HG02798 (cell line): Measurements from ENCODE around the gene KCNMA1.

ENCODE experiments used
- ATAC-seq: cut with Tn5 transposase; IDR thresholded peaks from one replicate; pipeline ENCODE4 v1.9.1; 2021; ENCODE audit warnings: mild to moderate bottlenecking; ENCODE audit not compliant: unreplicated experiment, poor library complexity

The KCNMA1 gene

GRCh38 chr10:77518241-77518909 lies 119.2 kb downstream of the KCNMA1 start:
- ATAC-seq = no peak

GRCh38 chr10:77516575-77516974 lies 121.0 kb downstream of the KCNMA1 start:
- ATAC-seq = no peak

DNA sequence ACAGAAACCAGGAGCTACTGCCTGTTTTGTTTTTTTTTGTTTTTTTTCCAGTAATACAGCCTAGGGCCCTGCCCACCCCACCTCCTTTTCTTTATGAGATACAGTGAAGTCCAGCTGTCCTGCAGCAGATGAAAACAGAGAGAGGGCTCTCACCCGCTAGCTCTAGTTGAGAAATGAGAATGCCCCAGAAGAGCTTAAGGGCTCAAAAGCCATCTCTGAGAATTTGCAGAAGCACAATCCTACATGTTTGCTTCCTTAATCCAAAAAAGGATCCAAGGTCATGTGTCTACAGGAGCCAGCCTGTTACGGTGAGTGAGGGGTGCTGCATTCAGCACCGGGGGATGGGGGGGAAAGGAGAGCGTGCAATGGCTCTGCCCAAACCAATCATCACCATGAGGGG lies 122.7 kb downstream of the KCNMA1 start:
- no peak for ATAC-seq

- ATAC-seq = no peak
Observed at GRCh38 chr10:77513781-77514331, 123.8 kb downstream of the KCNMA1 start.

- ATAC-seq = no peak
Observed at GRCh38 chr10:77513220-77513619, 124.4 kb downstream of the KCNMA1 start.

GRCh38 chr10:77512219-77512578 lies 125.4 kb downstream of the KCNMA1 start:
- no peak for ATAC-seq

GRCh38 chr10:77511498-77512218 lies 126.0 kb downstream of the KCNMA1 start:
- no peak for ATAC-seq

GRCh38 chr10:77510695-77511094 lies 126.9 kb downstream of the KCNMA1 start:
- no peak for ATAC-seq

- ATAC-seq = no peak
Observed at GRCh38 chr10:77510294-77510693, 127.3 kb downstream of the KCNMA1 start.

- no peak for ATAC-seq
Observed at GRCh38 chr10:77509391-77509790, 128.2 kb downstream of the KCNMA1 start.

DNA sequence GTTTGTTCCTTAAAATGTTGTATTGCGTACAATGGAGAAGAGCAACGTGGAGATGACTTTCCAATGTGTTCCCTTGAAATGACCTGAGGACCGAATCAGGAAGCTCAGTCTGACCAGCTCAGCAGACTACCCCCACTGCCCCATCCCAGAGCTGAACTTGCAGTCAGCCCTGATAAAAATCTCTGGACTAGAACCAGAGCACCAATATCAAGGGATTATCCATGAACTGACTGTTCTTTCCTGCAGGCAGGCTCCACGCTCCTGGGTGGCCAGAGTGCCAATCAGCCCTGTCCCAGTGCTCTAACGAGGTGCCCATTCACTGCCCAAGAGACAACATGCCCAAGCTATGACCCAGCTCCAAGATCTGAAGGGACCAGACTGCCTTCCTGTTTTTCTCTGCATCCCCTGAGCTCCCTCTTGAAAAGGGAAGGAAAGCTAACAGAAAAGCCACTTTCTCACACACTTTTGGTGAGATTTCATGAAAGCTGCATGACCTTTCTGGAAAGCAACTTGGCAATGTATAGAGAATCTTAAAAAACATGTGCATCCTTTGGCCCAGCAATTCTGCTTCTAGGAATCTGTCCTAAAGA lies 130.2 kb downstream of the KCNMA1 start:
- ATAC-seq = no peak

GRCh38 chr10:77506517-77507200 lies 130.9 kb downstream of the KCNMA1 start:
- ATAC-seq = no peak

DNA sequence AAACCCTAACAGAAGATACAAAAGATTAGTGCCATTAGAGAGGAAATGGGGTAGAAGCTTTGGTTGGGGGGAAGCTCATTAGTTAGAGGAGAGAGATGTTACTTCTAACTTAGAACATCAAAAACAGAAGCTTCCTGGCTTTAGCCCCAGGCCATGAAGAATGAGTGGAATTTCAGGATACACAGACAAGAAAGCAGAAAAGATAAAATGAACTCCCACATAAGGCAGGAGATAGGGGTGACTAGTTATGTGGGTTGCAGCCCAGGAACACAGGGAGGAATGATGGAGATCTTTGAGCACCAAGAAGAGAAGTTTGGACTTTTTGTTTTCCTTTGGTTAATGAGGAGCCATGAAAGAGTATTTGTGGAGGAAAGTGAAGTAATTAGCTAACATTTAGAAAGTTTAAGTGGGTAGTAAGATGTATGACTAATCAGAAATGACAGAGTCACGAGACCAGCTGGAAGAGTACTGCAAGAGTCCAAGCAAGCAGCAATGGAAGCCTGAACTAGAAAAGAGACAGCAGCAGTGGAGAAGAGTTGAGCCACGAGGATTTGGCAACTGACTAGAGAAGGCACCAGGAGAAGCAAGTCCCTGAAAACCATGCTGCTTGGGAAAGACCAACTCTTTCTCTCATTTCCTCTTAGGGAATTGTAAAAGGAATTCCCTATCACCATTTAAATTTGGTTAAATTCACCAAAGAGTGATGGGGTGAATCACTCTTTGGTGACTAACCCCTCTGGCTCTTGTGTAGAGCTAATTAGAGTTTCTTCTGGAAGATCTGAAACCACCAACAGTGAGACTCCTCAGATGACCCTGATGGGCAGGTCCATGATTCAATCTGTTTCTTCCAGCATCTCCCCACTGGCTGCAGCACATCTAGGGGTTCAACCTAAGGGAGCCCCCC lies 131.9 kb downstream of the KCNMA1 start:
- no peak for ATAC-seq

- ATAC-seq = no peak
Observed at GRCh38 chr10:77504873-77505257, 132.7 kb downstream of the KCNMA1 start.

DNA sequence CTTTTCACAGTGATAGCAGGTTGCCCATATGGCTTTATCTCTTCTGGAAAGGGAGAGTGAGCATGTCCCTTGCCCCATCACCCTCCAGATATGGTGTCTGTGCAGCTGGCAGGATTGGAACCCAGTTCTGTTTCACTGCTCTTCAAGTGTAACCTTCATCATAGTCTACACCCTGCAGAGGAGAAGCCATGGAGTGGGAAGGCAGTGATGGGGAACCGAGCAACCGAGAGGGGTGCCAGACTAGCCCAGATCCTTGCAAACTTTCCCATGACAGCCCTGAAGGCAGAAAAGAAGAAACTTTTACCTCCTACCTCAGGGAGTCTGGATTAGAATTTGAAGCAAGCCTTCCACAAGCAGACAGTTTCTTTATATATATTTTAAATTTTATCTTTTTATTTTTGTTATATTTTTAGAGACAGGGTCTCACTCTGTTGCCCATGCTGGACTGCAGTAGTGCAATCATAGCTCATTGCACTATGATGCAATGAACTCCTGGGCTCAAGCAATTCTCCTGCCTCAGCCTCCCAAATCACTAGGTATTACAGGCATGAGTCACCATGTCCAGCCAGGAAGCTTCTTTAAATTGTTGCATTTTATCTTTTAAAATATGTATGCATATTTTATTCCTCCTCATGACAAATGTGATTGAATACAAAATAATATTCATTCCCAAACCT lies 133.3 kb downstream of the KCNMA1 start:
- ATAC-seq = no peak

DNA sequence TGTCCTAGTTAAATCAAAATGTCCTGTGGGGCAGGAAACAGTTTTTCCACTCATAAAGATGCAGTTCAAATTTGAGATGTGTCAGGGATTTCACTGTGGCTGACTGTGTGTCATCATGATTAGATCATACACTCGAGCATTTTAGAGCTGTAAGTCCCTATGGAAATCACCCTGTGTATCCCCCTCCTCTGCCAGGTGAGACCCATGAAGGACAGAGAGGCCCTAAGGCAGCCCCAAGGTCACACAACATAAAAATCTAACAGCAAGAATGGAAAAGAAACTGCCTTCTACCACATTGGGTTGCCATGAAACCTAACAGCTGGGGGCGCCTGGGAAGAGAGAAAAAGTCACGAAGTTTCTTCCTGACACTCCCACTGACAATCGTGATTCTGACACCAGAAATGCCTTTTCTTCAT lies 135.8 kb downstream of the KCNMA1 start:
- ATAC-seq = no peak

GRCh38 chr10:77501152-77501845 lies 136.3 kb downstream of the KCNMA1 start:
- ATAC-seq = no peak

- peak; percentile 67 for ATAC-seq
Observed at GRCh38 chr10:77500754-77501151, 136.9 kb downstream of the KCNMA1 start.

DNA sequence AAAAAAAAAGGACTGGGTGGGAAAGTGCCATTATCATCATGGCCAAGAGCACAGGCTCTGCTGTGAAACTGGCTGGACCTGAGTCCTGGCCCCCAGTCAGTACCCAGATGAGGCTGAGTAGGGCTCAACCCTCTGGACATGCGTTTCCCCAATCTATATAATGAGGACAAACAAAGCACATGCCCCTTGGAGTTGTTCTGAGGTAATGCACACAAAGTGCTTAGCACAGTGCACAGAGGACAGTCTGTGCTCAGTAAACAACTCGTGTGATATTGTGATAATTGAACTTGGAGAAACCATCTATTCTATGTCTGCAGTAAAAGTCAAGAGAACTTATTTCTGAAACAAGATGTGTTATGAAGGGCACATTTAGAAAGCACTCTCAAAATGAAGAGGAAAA lies 138.8 kb downstream of the KCNMA1 start:
- ATAC-seq = no peak
